ENCODE data around the gene ERMP1. TPM values are rescaled to one million over a fixed set of nuclear protein-coding genes. Genes with fewer than 3 reads are reported as not detected.

The ERMP1 gene
- total and polyA plus RNA-seq, 2 donors (not counting 3 experiments of a cell fraction or from before 2014, with no cell fraction given): 9.7 to 16.6 TPM

GRCh38 chr9:5789489-5789888 lies 43.4 kb downstream of the ERMP1 start:
- Histone ChIP-seq H3K4me3 (replicated peaks in 1 of 3; ENCODE audit: insufficient read depth in 1 of 3, low read depth in 1 of 3, low read length in 3 of 3) (no peak overlapping the region), H3K79me2 (ENCODE audit: control insufficient read depth, insufficient read depth, low read length) (no peaks in the 10 kb centered on the region), H3K9ac (replicated peaks; ENCODE audit: extremely low read depth, insufficient read depth, low read length) (no peak overlapping the region), H3K36me3 (ENCODE audit: control insufficient read depth in 2 of 2, extremely low read depth in 1 of 2, insufficient read depth in 2 of 2, low read length in 2 of 2) (peaks cover 0 to 8% of the 10 kb centered on the region in 2 experiments), H3K9me3 (replicated peaks; ENCODE audit: control insufficient read depth, insufficient read depth, low read length) (no peaks in the 10 kb centered on the region), H2AFZ (ENCODE audit: low read depth, low read length) (no peak overlapping the region), H3K4me2 (ENCODE audit: insufficient read depth, low read length) (no peak overlapping the region), H3K9me1 (replicated peaks; ENCODE audit: control insufficient read depth, extremely low read depth, insufficient read depth, low read length) (no peaks in the 10 kb centered on the region), H3K27me3 (ENCODE audit: control insufficient read depth in 2 of 2, insufficient read depth in 2 of 2, low read length in 2 of 2) (no peaks in the 10 kb centered on the region), H3K4me1 (ENCODE audit: control insufficient read depth, extremely low read depth, insufficient read depth, low read length) (peaks cover 10% of the 10 kb centered on the region), H3K27ac (ENCODE audit: insufficient read depth, low read depth, low read length) (no peak overlapping the region), H4K20me1 (replicated peaks; ENCODE audit: control insufficient read depth, extremely low read depth, insufficient read depth, low read length) (no peaks in the 10 kb centered on the region)
- TF ChIP-seq MYC (IDR thresholded peaks at IDR 0.05; ENCODE audit: low read depth, low read length): no peak
- TF ChIP-seq POLR2A (IDR thresholded peaks at IDR 0.05; ENCODE audit: low read depth, low read length): no peak
- no peak for TF ChIP-seq JUN (IDR thresholded peaks at IDR 0.05; ENCODE audit: borderline replicate concordance, insufficient read depth, insufficient read length, low read depth)
- TF ChIP-seq, protein P1, sequence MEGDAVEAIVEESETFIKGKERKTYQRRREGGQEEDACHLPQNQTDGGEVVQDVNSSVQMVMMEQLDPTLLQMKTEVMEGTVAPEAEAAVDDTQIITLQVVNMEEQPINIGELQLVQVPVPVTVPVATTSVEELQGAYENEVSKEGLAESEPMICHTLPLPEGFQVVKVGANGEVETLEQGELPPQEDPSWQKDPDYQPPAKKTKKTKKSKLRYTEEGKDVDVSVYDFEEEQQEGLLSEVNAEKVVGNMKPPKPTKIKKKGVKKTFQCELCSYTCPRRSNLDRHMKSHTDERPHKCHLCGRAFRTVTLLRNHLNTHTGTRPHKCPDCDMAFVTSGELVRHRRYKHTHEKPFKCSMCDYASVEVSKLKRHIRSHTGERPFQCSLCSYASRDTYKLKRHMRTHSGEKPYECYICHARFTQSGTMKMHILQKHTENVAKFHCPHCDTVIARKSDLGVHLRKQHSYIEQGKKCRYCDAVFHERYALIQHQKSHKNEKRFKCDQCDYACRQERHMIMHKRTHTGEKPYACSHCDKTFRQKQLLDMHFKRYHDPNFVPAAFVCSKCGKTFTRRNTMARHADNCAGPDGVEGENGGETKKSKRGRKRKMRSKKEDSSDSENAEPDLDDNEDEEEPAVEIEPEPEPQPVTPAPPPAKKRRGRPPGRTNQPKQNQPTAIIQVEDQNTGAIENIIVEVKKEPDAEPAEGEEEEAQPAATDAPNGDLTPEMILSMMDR (IDR thresholded peaks at IDR 0.05; ENCODE audit: extremely low read depth in 1 of 2, insufficient read depth in 1 of 2, low read depth in 1 of 2, low read length in 2 of 2): no peak
- no peak for TF ChIP-seq GATA2 (IDR thresholded peaks at IDR 0.05; ENCODE audit: insufficient read depth, insufficient read length, low read depth, low read length)
- TF ChIP-seq EZH2 (IDR thresholded peaks at IDR 0.05; ENCODE audit: borderline replicate concordance, low read depth, low read length, severe bottlenecking): no peak
- TF ChIP-seq POLR2AphosphoS5 (IDR thresholded peaks at IDR 0.05; ENCODE audit: insufficient read depth, low read depth, low read length): no peak
- TF ChIP-seq MAX (IDR thresholded peaks at IDR 0.05; ENCODE audit: insufficient read depth, insufficient read length): no peak
- no peak for TF ChIP-seq FOS (IDR thresholded peaks at IDR 0.05; ENCODE audit: borderline replicate concordance, insufficient read depth, low read length)
- no TSS peak for BruUV-seq (replicated peaks)
- DNase-seq (ENCODE audit: low read depth, low spot score) (no peak), FAIRE-seq (no peak)
- intact Hi-C loops (cut with micrococcal nuclease) (no loop called here), dilution Hi-C loops (cut with MboI; ENCODE audit: extremely low pct_ligation_motif_present, low sequenced_read_pairs) (no loop called here)
- POLR2A ChIA-PET: no interaction called here
- CTCF ChIA-PET: interaction anchor here (0.6 to 1.0 kb wide), 2 partner anchors 10 to 56 kb away, joined by 3 read pairs; no protein-coding TSS in a partner anchor

Data from endothelial cell of umbilical vein (primary cell).